GOT3 (cell line): ENCODE data around the gene SCN7A.
A peak's percentile ranks its signal among the peaks of the same experiment; 100 is the strongest.

Source experiments
- DNase-seq: peaks from one replicate; lab custom pipeline; 2025; ENCODE audit warnings: mixed read lengths; lab: John Stamatoyannopoulos, UW

Gene SCN7A

DNA sequence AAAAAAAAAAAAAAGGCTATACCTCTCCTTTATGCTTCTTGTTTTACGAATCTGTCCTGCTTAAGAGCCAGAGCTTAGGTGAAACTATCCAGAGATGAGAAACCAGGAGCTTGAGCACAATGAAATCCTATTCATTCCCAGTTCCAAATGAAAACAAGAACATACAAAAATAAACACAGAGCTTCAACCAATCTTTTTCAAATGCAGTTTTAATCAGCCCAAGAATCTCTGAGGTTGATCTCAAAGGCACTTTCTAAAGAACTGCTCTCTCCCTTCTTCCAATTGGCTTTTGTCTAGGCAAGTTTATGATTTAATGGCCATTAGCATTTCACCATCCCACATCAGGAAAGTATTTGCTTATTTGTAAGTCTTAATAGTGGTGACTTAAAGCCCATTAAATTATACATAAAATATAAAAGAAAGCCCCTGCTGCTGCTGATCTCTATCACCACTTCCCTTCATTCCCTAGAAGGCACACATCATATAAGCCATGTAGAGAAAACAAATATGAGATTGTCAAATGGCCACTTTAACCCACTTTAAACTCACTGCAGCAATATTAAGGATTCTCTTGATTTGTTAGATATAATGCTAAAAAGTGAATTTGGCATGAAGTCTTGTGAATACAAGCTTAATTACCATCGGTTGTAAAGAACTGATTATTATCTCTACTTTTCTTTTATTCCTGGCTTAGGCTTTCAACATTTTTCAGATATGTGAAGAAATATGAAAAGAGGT is 89.0 kb downstream of the SCN7A start:
- no peak for DNase-seq

DNA sequence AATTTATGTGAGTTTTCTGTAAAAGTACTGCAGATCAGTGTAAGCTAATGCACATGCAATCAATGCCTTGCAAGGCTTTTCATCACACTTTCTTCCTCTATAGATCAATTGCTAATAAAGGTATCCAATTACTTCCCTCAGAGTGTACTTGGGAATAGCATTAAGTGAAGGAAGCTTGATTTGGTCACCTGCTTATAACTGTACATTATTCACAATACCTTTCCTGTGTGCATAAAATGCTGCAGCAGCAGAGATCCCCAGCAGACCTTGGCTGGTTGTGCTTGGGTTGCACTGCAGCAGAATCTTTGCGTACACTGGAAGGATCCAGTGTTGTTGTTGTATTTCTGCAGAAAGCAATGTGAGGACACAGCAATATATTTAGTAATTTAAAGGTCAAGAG is 99.8 kb downstream of the SCN7A start:
- no peak for DNase-seq

DNA sequence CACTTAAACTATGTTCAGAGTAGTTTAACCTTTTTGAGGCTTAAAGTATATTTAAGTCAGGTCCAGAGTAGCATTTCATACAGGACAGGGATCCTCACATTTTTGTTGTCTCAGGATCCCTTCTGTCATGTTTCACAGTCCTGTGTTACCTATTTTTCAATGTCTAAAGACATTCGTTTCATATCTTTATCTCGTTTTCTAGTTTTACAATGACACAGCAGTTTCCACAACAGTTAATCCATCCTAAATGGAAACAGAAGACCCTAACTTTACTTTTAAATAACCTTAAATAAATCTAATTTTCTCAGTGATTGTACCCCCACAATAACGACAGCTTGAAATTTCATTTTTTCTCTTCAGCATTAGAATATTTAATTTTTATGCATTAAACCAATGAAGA is 101.0 kb downstream of the SCN7A start:
- no peak for DNase-seq

DNA sequence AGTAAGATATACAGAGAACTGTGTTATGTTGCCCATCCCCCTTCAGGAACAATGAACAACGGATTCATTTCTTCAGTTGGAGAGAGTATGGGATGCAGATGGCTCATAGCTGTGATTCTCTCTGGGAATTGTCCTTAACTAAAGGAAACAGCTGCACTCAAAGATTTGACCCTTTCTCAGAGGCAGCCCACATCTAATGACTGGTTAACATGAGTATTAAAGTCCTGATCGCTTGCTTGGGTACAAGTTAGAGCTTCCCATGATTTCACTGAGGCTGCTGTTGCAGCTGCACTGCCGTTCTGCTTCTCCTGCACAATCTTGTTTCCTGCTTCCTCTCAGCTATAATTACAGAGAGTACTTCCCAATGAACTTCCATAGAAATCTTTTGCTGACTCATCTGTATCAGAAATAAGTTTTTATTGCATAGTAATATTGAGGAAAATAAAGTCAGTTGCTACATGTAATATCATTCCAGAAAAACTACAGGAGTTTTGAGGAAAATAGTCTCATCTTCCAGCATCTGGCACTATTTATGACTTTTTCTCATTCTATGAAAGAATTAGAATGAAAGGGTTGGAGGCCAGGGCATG is 105.5 kb downstream of the SCN7A start:
- no peak for DNase-seq

DNA sequence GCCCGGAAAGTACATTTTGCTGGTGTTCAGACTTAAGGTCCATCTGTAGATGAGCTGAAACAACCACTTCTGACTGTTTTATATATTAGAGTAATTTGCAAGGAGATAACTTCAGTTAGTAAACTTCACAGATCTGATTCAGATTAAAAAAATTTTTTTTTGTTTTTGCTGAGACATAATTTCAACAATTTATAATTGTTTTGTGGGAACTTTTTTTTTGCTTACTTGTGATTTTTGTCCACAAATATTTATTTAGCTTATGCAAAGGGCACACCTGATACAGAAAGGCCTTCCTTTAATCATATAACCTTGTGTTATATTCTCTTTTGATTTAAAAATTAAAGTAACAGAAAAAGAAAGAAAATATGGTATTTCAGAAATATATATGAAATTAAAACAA is 108.7 kb downstream of the SCN7A start:
- DNase-seq = no peak

DNA sequence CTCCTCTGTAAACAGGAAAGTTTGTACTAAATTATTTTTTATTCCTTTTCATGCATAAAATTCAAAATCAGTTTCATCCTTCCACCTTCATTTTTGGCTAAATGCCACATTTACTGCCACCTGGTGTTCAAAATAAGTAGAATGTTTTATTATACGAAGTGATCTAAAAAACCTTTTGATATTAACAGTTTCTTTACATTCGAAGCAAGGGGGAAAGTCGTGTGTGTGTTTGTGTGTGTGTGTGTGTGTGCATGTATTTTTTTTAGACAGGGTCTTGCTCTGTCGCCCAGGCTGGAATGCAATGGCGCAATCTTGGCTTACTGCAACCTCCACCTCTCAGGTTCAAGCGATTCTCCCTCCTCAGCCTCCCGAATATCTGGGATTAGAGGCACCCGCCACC is 109.3 kb downstream of the SCN7A start:
- no peak for DNase-seq

DNA sequence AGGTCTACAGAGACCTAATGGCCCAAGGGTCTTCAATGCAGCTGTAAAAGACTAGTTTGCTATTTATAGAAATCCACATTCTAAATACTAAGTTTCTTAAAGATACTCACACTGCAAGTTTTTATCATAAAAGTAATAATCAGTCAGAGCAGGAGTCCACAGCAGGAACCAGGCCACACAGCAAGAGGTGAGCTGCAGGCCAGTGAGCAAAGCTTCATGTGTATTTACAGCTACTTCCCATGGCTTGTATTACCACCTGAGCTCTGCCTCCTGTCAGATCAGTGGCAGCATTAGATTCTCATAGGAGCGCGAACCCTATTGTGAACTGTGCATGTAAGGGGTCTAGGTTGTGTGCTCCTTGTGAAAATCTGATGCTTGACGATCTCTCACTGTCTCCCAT is 111.6 kb downstream of the SCN7A start:
- no peak for DNase-seq

DNA sequence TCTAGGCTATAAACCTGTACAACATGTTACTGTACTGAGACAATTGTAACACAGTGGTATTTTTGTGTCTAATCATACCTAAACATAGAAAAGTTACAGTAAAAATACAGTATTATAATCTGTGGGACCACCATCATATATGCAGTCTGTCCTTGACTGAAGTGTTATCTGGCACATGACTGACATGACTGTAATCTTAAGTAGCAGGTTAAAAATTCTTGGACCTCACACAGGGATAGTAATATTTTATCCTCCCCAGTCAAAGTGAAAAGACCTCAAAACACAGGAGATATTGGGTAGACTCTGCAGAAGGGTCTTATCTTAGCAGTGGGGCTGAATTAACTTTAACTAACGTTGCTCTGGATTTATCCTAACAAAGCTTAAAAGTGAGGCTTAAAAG is 113.4 kb downstream of the SCN7A start:
- no peak for DNase-seq

DNA sequence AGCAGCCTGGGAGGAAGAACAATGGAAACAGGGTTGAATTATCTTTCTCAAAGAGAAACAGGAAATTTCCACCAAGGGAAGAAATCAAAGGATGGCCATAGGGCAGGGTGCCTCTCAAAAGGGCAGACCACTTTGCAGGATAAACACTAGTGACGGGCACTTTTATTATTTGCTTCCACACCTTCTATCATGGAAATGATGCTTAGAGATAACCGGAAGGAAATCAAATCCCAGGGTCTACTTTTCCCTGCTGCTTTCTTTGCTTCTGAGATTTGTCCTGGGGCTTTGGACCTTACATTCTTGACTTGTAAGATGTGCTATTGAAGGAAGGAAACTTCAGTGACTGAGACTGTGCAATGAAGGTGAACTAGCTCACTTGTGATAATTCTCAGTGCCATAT is 117.2 kb downstream of the SCN7A start:
- DNase-seq = no peak

DNA sequence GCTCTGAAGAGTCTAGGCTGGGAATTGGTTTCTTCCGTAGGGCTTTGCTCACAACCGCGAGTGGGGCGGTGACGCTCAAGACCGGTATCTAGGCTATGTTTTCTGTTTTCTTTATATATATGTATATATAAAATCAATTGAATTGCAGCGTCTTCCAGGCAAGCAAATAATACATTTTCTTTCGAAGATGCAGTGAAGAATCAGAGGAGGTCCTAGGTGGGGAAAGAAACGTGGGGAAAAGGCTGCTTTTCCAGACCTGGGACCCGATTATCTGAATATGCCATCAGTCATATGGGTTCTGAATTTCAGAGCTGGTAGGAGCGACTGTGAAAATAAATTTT is 117.6 kb downstream of the SCN7A start:
- DNase-seq = no peak

DNA sequence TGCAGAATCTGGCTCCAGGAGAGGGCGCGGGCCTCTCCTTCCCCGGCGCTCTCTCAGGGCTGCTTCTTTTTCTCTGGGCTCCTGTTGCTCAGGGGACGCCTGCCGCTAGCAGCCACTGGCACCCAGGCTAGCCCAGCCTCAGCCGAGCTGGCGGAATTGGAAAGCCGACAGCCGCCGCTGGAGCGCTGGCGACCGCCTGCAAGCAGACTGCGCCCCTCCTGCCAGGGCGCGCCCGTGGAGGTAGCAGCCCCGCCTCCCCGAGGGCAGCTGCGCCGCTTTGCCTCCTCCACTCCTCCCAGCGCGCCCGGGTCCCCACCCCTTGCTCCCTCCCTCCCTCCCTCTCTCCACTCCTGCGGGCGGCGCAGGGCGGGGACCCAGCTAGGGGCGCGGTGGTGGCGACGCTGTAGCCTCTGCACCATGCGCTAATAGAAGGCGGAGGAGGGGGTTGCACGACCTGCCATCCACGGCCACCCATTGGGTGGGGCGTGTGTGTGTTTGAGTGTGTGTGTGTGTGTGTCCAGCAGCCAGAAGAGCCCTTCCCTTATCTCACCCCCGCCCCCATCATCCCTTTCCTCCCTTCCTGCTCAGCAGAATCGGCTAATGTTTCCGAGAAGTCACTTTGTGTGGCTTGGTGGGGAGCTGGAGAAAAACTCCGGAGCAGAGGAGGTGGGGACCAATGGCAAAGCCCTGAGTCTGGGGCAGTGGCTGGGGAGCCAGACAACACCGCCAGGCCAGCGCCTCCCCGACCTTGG is 118.1 kb downstream of the SCN7A start, which contains the start of gene SCN9A:
SCN9A (minus strand) TSS at position 209 of the 752 bp plus-strand sequence. CDS start 64,188 bp downstream, outside the sequence.
- DNase-seq = peak; percentile 25

DNA sequence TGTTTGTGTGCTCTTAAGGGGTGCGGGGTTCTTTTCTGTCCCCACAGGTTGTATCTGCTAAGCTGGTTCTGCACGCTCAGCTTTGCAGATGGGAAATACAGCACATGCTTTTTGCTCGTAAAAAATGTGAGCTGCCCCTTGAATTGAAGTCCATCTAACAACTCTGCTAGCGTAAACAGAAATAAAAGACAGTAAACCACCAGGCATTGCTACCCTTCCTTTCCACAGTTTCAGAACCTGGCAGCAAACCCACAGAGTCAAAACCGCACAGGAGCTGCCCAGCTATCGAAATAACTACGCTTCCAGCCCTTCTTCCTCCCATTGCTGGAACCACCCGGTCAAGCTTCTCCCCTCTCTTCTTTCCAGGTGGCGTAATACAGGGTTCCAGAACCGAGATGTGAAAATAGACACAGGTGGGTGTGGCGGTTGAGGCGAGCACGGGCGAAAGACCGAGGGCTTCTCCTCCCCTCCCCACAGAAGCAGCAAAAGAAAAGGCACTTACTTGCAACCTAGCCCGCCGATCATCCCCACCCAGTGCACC is 118.8 kb downstream of the SCN7A start:
- no peak for DNase-seq

DNA sequence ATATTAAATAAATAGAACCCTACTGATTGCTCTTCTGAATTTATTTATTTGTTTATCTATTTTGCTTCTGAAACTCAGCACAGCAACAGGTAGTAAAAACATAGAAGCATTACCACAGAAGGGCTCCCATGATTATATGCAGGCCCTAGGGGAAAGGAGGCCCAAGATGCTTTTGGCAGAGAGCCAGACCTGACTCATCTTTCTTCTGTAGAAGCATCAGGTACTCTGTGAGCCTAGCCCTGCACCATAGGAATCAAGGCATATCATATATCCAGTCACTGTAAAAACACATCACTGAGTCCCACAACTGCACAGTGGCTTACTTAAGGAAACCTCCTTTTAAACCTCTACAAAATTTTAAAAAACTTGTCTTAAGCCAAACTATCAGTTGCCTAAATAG is 120.1 kb downstream of the SCN7A start:
- DNase-seq = no peak

DNA sequence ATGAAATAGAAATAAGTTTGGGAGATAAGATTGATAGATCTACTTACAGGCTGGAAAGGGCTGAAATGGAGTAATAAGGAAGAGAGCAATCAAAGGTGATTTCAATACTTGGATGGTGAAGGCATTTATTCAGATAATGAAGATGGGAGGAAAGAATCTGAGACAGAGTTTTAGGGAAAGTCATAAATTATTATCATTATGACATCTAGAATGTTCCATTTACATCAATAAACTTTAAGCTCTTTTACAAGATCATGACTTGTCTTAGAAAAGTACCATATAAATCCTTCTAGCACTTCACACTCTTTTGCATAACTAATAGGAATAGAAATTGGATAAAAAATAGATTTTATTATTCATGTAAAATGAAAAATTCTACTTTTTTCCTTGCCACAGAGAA is 120.5 kb downstream of the SCN7A start:
- DNase-seq = no peak

DNA sequence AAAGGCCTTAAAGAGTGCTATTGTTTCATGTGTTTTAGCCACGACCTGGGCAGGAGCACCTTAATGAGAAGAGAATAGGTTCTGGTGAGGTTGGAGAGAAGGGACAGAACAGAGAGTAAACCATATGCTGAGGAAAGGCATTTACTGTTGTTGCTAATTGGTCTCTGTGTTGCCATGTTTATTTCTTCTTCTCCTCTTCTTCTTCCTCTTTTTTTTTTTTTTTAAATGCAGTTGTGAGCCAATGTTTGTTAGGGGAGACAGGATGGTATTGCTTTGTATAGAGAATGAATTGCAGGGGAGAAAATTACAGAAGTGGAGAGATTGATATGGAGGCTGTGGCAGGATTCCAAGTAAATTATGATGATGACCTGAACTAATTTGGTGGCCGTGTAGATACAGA is 120.9 kb downstream of the SCN7A start:
- no peak for DNase-seq

DNA sequence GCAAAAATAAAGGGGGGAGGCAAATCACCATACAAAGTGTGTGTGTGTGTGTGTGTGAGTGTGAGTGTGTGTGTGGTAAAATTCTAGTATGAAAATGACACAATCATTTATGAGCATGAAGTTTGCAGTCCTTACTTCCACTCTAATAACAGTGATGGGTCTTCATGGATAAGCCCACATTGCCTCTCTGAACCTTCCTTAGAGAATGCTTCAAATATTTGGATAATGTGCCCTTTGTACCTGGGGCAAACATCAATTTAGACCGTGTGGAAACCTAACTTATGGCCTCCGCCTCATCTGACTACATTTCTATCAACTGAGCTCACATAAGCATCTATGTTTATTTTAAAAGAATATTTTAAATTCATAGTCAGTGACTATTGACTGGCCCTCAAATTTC is 122.0 kb downstream of the SCN7A start:
- DNase-seq = no peak

DNA sequence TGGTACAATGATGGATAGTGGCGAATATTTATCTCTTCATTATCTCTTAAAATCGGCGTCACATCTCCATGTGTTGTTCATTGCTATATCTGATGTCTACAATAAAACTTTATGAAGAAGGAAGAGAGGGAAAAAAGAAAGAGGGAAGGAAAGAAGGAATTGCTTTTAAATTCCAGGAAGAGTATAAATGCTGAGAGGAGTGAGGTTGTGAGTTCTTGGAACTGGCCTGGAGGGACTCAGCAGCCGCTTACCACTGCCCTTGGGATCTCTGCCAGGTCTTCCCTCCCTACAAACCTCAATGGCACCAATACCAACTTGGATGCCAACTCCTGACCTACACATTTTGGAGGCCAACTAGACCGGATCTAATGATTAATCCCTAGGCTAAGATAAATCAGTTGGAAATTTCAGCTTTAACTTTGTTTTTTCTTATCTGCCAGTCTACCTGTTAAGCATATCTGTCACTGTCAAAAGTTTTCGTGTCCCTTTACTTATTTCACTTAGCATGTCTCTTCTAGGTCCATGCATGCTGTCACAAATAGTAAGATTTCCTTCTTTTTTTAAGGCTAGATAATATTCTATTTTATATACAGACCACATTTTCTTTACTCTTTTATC is 128.1 kb downstream of the SCN7A start:
- no peak for DNase-seq

DNA sequence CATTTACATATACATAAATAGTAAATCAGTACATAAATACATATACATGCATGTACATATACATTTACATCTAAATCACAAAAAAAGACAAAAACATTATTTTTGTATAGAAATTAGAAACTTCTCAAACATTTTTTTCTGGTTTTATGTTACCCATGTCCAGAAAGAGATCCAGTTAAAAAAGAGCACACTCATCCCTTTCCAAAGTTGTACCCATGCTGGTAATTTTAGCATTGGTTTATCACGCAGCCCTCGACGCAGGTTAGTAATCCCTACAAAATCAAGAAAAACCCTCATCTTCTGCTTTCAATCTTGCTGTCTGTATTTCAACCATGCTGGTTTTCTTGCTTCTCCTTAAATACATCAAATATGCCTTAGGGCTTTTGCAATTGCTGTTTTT is 128.8 kb downstream of the SCN7A start:
- no peak for DNase-seq

DNA sequence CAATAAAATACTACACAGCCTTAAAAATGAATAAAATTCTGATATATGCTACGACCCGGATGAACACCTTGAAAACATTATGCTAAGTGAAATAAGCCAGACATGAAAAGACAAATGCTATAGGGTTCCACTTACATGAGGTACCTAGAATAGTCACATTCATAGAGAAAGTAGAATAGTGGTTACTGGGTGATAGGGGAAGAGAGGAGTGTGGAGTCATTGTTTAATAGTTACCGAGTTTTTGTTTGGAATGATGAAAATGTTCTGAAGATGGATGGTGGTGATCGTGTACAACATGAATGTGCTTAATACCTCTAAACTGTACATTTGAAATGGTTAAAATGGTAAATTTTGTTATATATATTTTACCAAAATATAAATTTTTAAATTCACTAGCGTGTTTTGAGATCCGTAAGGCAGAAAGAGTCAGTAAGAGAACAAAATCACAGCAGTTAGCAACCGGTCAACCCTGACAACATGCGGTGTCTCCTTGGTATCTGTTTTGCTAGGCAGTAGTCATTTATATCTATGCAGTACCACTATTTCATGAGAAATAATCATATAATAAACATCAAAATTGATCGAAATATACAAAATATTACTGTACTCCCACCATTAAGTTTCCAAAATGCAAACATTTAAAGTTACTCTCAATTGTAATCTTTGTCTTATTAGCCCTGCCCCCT is 129.4 kb downstream of the SCN7A start:
- DNase-seq = no peak

DNA sequence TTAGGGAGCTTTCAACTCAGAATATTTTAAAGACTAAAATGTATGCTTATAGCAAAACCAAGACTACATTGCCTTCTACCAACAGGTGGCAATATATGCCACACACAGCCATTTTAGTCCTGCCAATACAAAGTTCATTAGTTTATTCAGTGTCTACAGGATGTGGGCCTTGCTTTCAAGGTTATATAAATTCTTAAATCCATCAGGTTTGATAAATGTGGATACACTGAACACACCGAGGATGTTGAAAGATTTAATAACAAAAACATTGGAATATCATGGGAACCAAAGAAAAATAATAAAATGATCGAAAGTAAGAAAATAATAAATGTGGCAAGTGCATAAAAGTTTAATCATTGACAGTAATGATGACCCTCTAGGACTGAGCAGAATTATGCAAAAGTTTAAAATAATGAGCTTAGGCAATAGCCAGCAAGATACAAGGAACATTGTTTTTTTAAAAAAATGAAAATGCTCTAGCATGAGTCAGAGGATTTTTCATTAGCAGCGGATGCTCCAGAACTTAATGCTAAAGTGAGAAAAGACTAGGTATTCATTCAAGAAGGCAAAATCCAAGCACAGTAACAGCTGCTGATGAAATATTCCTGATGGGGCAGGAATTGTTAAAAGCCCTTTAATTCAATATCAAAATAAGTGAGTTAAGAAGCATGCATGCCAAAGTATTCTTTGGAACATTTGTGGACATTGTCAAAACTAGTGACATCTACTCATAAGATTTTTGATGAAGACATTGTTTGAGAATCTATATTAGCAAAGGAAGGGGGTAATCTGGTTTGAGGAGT is 132.5 kb downstream of the SCN7A start:
- no peak for DNase-seq

DNA sequence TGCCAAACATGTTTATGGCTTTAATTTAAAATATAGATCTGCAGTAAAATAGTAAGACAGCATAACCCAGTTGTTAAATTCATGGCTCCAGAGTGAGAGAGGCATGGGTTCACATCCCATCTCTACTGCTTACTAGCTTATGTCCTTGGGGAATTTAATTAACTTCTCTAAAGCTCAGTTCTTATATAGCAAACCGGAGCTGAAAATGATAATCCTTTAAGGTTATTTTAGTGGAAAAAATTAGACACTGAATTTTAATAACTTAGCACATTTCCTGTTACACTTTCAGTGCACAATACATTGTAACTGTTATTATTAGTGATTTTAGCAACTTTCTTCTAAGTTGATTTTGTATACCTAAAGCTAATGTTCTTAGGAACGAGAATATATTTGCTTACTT is 133.1 kb downstream of the SCN7A start:
- DNase-seq = no peak
